Neural crest cell (in vitro differentiated cells): ENCODE results near the gene PEX16. TPM values are rescaled to one million over a fixed set of nuclear protein-coding genes. Genes with fewer than 3 reads are reported as not detected.
A peak's percentile ranks its signal among the peaks of the same experiment; 100 is the strongest.

Experiments used
- DNase-seq: peaks from one replicate; pipeline ENCODE4 v3.0.0; 2021; ENCODE audit warnings: low read depth, mixed read lengths, low spot score
- H3K27ac Mint-ChIP-seq: one replicate; pipeline ENCODE4 v1.8.0; 2021; ENCODE audit warnings: mild to moderate bottlenecking, mixed read lengths; ENCODE audit not compliant: unreplicated experiment
- H3K27me3 Mint-ChIP-seq: 2 replicates; pipeline ENCODE4 v1.8.0; 2021; ENCODE audit warnings: low read depth, mild to moderate bottlenecking, mixed read lengths
- H3K36me3 Mint-ChIP-seq: 2 replicates; pipeline ENCODE4 v1.8.0; 2021; ENCODE audit warnings: low read depth, mild to moderate bottlenecking, mixed read lengths
- H3K4me1 Mint-ChIP-seq: 2 replicates; pipeline ENCODE4 v1.8.0; 2021; ENCODE audit warnings: mixed read lengths
- H3K4me3 Mint-ChIP-seq: one replicate; pipeline ENCODE4 v1.8.0; 2021; ENCODE audit warnings: mild to moderate bottlenecking, mixed read lengths
- H3K9me3 Mint-ChIP-seq: 2 replicates; pipeline ENCODE4 v1.8.0; 2021; ENCODE audit warnings: mixed read lengths
- CTCF ChIP-seq: fragments of 200-600 bp; sonication (generic); conservative IDR thresholded peaks from 2 replicates; pipeline ENCODE4 v1.5.0; 2021; ENCODE audit warnings: antibody characterized with exemption, mild to moderate bottlenecking
- total RNA-seq: library from RNA; stranded (reverse); gene quantifications from 2 replicates; pipeline ENCODE4 v1.2.1, GENCODE V29; 2021

The PEX16 gene
- total RNA-seq, 1 donor from 2014 or later = 29.6 TPM

- H3K9me3 Mint-ChIP-seq = no peaks in the 10 kb centered on the region
- no peak overlapping the region for H3K27ac Mint-ChIP-seq
- peaks cover 3% of the 10 kb centered on the region for H3K36me3 Mint-ChIP-seq
- H3K27me3 Mint-ChIP-seq = peaks cover 9% of the 10 kb centered on the region
- TF ChIP-seq CTCF = no peak
- H3K4me3 Mint-ChIP-seq = no peak overlapping the region
- peaks cover 16% of the 10 kb centered on the region for H3K4me1 Mint-ChIP-seq
- DNase-seq = no peak
These were observed 36.7 kb downstream of the PEX16 start for GRCh38 chr11:45880772-45881570.

GRCh38 chr11:45879803-45880686 is 37.6 kb downstream of the PEX16 start:
- Mint-ChIP-seq H3K27ac (peak overlapping the region; percentile 15), H3K4me1 (peaks cover 13% of the 10 kb centered on the region)
- no peak for DNase-seq

GRCh38 chr11:45877845-45878244 is 39.8 kb downstream of the PEX16 start:
- Mint-ChIP-seq H3K4me1 (peaks cover 8% of the 10 kb centered on the region), H3K27me3 (no peaks in the 10 kb centered on the region), H3K36me3 (peaks cover 3% of the 10 kb centered on the region), H3K9me3 (no peaks in the 10 kb centered on the region), H3K4me3 (no peak overlapping the region), H3K27ac (no peak overlapping the region)
- no peak for TF ChIP-seq CTCF
- DNase-seq = no peak

More at GRCh38 chr11:45879803-45880686, 37.6 kb downstream of the PEX16 start:
- Mint-ChIP-seq H3K27me3 (peaks cover 6% of the 10 kb centered on the region), H3K36me3 (peaks cover 3% of the 10 kb centered on the region), H3K4me3 (no peak overlapping the region), H3K9me3 (no peaks in the 10 kb centered on the region)
- no peak for TF ChIP-seq CTCF

- TF ChIP-seq CTCF = no peak
- H3K27ac Mint-ChIP-seq = no peak overlapping the region
- H3K4me3 Mint-ChIP-seq = no peak overlapping the region
- peaks cover 3% of the 10 kb centered on the region for H3K36me3 Mint-ChIP-seq
- H3K4me1 Mint-ChIP-seq = peaks cover 11% of the 10 kb centered on the region
- no peaks in the 10 kb centered on the region for H3K9me3 Mint-ChIP-seq
- H3K27me3 Mint-ChIP-seq = no peaks in the 10 kb centered on the region
- no peak for DNase-seq
These were observed 40.5 kb downstream of the PEX16 start for GRCh38 chr11:45877221-45877620.

GRCh38 chr11:45876401-45876800 is 41.3 kb downstream of the PEX16 start:
- H3K27me3 Mint-ChIP-seq = no peaks in the 10 kb centered on the region
- no peaks in the 10 kb centered on the region for H3K9me3 Mint-ChIP-seq
- peaks cover 3% of the 10 kb centered on the region for H3K36me3 Mint-ChIP-seq
- DNase-seq = no peak
- H3K27ac Mint-ChIP-seq = no peak overlapping the region
- TF ChIP-seq CTCF = no peak
- peaks cover 11% of the 10 kb centered on the region for H3K4me1 Mint-ChIP-seq
- H3K4me3 Mint-ChIP-seq = no peak overlapping the region
